ENCODE results near the gene MEGF6.

Gene MEGF6

DNA sequence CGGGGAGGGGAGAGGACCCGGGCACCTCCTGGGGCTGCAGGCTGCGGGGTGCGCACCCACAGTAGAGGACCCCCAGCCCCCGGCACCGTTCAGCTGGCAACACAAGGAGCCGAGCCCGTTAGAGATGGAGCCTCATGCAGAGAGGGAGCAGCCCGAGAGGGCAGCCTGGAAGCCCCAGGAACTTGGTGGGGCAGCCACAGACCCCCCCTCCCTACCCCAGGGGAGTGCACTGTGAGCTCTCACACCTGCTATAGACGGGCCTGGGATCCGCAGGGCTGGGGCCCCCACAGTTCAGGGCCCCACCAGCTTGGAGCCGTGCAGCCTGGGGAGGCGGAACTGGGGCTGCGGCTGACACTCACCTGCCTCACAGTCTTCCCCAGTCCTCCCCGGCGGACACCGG, 109.9 kb downstream of the MEGF6 start:
- DNase-seq: no peak

DNA sequence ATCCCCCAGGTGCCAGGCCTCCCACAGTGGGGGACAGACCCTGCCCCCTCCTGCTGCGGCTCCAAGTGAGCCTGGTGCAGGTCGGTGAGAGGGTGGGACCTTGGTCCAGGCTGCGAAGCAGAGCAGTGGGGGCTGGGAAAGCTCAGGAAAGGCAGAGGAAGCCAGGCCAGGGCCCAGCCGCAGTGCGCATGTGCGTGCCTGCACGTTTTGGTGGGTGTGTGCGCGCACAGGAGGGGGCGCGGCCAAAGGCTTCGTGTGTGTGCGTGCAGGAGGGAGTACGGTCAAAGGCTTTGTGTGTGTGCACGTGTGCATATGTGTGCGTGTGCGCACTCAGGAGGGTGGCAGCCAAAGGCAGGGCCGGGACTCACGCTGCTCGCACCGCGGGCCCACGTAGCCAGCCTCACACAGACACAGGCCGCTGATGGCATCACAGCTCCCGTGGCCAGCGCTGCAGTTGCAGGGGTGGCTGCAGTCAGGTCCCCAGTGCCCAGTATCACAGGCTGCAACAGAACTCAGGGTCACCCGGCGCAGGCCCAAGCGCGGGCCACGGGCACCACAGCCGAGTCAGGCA, 111.0 kb downstream of the MEGF6 start:
- DNase-seq: no peak

DNA sequence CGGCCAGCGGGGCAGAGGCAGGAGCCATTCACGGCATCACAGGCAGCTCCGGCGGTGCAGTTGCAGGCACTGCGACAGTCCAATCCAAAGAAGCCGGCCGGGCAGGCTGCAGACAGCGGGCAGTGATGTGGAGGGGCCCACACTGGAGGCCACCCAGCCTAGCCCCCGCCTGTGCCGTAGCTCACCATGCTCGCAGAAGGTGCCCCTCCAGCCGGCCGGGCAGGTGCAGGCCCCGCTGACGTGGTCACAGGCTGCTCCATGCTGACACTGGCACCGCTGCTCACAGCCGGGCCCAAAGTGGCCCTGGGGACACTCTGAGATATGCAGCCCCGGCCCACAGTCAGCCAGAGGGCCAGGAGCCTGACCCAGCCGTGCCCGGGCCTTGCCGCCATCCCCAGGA, 111.7 kb downstream of the MEGF6 start:
- no peak for DNase-seq

DNA sequence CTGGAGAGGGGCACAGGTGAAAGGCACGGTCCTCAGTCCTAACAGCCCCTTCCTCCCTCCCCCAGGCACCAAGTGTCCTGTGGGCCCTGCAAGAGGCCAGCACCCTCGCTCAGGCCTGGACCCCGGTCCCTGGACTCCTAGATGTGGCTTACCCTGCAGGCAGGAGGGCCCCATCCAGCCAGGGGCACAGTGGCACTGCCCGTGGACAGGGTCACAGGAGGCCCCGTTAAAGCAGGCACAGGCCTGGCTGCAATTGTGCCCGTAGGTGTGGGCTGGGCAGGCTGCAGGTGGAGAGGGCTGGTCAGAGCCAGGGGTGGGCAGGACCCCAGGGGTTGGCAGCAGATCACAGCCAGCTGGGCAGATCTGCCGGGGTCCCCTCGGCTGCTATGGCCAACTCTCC, 112.3 kb downstream of the MEGF6 start:
- no peak for DNase-seq

DNA sequence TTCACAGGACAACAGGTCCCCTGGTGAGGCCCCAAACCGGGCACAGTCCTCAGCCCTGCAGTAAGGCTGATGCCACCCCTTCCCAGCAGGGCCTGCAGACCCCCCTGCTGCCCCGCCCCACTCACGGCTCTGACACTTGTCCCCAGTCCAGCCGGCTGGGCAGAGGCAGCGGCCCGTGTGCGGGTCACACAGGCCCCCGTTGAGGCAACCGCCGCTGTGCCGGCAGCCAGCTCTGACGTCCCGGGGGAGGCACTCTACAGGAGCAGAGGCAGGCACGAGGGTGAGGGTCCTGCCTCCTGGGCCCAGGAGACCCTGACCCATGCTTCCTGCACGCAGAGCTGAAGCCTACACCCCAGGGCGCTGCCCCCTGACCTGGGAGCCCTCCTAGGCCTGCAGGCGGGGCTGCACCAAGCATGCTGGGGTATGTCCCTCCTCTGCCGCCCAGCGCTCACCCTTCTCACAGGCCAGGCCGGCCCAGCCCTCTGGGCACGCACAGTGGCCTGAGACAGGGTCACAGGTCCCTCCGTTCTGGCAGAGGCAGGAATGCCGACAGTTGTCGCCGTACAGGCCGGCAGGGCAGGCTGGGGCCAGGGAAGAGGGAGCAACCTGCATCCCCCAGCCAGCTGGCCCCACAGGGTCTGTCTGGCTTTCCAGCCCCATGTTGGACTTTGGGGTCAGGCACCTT, 112.9 kb downstream of the MEGF6 start:
- no peak for DNase-seq

DNA sequence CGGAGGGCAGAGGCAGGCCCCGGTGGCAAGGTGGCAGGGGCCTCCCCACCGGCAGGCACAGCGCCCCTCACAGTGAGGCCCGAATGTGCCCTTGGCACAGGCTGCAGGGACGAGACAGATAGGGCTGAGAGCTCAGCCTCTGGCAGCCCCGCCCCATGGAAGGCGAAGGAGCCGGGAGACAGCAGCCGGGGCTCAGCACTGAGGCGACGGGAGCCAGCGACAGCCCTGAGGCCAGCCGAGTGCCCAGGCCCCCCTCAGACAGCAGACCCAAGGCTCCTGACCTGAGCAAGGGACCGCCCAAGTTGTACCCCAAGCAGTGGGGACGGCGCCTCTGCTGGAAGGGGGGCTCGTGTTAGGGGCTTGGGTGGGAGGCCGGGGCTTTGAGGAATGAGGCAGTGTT, 113.8 kb downstream of the MEGF6 start:
- no peak for DNase-seq

DNA sequence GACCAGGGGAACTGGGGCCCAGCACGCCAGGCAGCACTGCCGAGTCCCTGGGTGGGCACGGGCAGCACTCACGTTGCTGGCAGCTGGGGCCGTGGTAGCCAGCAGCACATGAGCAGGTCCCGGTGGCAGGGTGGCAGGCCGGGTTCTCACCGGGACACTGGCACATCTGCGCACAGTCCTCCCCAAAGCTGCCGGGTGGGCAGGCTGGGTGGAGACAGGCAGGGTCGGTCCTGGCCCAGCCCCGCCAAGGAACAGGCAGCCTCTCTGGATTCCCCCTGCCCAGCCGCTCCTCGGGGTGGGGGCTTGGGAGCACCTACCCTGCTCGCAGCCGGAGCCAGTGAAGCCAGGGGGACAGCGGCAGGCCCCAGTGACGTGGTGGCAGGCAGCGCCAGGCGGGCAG, 114.4 kb downstream of the MEGF6 start:
- no peak for DNase-seq

DNA sequence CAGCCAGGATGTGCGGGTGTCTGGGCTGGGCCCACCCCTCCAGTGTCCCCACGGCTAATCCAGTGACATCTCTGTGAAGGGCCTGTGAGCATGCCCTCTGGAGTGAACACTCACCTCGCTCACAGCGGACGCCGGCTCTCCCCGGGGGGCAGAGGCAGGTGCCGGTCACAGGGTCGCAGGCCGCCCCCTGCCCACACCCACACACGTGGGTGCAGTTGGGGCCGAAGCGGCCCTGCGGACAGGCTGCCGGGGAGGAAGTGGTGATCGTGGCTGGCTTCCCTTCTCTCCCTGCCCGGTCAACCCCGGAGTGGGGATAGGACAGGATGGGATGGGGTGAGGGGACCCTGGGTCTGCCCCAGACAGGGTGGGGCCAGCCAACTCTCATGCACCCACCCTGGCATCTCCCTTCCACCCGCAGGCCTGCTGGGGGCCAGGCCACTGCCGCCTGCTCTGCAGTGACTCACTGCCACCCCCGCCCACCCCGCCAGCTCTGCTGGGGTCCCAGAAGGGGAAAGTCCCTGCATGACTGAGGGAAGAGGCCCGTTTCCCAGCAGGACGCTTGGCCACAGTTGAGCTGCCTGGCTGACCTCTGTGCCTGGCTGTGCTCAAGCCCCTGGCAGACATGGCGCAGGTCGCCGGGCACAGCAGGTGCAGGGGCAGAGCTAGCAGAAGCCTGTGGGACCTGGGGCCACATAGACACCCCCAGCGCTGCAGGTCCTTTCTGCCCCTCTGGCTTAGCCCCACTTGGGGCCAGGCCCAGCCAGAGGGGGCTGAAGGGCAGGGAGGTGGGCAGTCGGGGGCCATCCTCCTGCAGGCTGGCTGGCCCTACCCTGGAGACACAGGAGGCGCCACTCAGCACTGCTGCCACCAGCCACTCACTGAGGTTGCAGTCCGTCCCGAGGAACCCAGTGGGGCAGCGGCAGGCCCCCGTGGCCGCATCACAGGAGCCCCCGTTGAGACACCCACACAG, 115.2 kb downstream of the MEGF6 start:
- DNase-seq: no peak

DNA sequence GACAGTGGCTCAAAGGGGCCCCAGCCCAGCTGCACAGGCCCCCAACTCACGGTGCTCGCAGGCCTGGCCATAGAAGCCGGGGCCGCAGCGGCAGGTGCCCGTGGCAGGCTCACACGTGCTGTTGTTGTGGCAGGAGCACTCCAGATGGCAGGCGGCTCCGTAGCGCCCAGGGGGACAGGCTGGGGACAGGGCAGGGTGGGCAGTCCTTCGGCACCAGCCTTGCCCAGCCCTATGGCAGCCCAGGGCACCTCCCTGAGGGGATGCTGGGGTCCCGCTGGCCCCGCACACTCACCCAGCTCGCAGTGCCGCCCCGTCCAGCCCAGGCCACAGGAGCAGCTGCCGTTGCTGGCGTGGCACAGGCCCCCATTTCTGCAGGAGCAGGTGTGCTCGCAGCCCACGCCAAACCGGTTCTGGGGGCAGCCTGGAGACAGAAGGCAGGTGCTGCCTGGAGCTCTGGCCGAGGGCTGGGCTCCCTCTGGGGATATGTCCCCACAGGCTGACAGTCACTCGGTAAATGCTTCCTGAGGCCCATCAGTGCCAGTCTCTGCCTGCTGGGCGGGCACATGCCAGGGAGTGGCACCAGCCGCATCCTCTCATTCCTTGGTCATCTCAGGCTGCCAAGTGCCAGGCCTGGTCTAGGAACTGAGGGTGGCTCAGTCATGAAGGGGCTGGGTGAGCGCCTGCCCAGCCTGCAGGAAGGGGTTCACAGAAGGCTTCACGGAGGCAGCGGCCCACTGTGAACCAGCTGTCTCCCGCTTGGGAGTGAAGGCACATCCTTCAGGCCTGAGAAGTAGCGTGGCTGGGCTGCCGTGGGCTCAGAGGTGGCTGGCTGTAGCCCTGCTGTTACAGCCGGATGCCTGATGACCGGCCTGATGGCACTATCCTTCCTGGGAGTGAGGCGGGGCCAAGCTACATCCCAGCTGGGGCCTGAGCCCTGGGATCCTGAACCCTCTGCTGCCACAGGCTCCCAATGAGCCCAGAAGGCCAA, 116.7 kb downstream of the MEGF6 start:
- DNase-seq: peak; percentile 19

DNA sequence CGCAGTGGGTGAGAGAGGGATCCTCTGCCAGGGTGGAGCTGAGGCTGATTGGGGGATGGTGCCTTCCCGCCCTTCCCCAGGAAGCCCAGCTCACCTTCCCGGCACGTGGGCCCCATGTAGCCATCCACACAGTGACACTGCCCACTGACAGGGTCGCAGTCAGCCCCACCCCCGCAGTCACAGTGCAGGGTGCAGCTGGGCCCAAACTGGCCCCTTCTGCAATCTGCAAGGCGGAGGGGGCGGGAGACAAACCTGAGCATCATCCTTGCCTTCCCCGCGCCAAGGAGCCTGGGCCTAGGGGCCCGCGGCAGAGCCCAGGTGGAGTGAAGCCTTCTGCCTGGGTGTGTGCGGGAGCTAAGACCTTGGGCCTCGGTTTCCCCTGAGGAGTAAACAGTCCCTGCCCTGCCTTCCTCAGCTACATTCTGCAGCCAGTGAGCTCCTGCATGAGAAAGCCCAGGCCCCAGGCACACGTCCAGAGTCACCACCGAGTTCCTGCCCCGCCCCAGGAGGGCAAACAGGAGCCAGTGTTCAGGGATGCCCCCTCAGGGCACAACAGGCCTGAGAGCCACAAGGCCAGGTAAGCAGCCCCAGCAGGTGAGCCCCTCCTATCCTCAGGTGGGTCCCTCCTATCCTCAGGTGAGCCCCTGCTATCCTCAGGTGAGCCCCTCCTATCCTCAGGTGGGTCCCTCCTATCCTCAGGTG, 118.6 kb downstream of the MEGF6 start:
- DNase-seq: no peak

DNA sequence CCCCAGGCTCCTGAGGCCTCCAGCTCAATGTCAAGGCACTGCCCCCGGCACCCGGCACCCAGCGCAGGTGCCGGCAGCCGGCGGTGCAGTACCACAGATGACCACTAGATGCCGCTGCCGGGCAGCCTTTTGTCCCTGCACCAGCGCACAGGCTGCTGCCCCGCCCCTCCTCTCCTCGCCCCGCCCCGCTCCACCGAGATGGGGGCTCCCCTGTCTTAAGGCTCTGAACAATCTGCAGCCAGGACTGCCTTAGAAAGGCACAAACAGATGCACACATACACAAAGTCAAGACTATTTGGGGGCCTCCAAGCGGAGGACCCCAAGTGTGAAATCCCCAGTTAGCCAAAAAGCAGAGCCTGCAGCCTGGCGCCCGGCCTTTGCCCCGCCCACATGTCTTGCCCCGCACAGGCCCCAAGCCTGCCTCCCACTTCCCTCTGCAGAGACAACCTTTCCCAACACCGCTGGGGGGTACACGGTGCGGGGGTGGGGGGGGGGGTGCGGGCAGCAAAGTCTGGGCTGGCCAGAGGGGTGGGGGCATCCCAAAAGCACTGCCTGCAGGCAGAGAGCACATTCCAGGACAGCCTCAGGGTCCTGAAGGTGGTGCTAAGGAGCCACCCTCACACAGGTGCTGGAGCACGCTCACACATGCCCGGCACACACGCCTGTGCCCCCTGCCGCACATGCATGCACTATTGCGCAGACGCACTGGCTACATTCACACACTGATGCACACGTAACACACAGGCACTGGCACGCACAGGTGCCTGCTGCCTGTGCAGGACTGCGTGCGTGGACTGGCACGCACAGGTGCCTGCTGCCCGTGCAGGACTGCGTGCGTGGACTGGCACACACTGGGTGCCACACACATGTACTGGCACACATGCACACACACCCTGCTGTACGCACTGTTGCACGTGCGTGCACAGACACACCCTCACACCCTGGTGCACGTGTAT, 119.7 kb downstream of the MEGF6 start:
- peak; percentile 21 for DNase-seq

DNA sequence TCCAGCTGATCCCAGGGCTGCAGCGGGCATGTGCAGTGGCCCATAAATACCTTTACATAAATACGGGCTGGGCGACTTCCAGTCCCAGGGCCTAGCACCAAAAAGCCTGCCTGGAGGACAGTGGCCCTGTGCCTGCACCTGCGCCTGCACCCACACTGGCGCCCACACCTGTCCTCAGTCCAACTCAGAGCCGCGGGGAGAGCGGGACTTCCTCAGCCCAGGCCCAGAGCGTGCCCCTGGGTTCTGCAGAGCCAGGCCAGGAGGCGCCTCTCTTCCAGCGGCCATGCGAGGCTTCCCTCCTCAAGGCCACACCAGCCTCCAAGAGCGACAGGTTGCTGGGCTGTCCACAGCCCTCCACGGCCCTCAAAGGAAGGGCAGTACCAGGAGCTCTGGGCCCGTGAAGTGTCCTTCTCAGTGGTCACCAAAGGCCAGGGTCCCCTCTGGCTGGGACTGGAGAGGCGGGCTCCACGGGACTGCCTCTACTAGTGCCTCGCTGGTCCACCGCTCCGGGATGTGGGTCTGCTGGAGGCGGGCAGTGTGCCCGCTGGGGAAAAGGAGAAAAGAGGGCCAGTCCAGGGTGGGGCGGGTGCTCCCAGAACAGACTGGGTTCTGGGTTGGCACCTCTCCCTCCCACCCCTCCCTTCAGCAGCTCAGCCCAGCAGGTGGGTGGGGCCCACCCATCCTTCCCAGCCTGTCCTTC, 121.1 kb downstream of the MEGF6 start:
- no peak for DNase-seq

DNA sequence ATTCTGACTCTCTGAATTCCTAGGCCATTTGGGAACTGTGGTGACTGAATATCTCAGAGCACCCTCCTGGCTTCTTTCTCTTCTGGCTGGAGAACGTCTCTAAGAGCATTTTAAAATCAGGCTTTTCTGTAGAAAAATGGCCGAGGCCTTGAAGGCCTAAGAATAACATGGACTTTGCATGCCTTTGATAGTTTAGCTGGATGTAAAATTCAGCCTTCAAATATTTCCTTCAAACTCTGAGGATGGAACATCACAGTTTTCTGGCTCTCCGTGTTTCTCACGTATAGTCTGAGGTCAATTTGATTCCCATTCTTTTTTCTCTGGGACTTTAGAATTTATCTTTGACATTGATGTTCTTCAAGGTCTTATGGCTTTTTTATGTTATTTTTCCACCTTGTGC, 122.9 kb downstream of the MEGF6 start:
- no peak for DNase-seq

DNA sequence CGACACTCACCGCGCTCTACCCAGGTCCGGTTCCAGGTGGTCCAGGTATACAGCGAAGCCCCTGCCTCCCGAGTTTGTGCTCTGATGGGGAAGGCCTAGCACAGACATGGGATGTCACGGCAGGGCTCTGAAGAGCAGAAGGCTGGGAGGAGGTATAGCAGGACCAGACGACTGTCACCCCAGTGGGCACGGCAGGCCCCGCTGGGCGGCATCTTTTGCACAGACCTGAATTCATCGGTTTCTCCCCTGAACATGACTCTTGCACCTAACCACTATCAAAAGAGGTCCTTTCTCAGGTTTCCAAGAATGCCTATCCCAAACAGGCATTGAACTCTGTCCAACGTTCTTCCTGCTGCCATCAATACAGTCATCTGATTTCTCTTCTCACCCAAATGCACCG, 126.3 kb downstream of the MEGF6 start:
- no peak for DNase-seq

DNA sequence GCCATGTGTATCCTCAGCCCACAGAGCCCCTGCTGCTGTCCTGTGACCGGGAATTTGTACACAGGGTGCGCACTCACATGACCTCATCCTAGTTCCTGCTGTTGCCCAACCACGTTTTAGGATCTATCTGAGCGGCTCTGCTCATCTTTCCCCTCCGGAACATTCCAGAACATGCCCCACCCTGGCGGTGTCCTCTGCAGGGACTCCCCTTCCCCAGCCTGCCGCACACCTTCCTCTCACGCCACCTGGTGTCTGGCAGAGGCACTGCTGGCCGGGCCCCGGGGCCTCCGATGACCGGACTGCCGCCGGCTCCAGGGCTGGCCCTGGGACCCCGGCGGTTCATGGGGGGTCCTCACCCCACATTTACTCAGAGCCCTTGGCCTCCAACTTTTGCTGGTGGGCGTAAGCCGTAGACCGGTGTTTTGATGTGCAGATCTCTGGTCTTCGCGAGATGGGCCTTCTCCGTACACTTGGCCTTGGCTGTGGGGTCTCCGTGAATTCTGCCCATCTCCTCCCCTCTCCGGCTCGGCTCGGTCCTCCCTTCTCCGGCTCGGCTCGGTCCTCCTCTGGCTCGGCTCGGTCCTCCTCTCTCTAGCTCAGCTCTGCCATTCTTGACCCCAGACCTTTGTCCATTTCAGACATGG, 127.4 kb downstream of the MEGF6 start:
- peak; percentile 1 for DNase-seq

DNA sequence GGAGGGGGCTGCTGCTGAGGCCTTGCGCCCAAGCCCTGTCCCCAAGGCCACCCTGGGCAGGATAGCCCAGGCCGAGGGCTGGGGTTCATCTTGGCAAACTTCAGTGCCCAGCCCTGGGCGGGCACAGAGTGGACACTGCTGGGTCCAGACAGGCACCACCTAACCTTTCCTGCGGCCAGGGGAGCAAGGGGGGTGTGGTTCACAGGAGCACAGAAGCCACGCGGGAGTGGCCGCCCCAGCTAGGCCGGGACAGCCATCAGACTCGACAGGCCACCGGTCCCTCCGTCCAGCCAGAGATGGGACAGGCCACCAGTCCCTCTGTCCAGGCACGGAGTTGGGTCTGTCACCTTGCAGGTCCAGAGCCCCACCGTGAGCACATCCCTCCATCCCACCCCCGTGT, 127.9 kb downstream of the MEGF6 start:
- no peak for DNase-seq

DNA sequence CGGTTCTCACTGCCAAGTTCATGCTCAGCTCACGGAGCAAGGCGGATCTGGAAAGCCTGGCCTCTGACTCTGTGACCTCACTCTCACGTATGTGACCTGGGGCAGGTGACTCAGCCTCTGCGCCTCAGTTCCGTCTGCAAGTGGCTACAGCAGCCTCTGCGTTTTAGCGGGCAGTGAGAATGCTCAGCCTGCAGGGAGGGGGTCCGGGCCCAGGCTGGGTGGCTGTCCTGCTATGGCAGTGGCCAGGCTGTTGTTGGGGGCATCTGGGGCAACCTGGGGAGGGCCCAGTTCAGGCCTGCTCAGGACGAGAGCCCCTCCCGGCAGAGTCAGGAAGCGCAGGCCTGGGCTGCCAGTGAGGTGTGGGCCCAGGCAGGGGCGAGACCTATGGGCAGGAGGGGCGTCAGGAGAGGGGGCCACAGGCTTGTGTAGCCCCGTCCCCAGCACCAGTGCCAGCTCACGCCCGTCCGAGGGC, 128.9 kb downstream of the MEGF6 start:
- no peak for DNase-seq

DNA sequence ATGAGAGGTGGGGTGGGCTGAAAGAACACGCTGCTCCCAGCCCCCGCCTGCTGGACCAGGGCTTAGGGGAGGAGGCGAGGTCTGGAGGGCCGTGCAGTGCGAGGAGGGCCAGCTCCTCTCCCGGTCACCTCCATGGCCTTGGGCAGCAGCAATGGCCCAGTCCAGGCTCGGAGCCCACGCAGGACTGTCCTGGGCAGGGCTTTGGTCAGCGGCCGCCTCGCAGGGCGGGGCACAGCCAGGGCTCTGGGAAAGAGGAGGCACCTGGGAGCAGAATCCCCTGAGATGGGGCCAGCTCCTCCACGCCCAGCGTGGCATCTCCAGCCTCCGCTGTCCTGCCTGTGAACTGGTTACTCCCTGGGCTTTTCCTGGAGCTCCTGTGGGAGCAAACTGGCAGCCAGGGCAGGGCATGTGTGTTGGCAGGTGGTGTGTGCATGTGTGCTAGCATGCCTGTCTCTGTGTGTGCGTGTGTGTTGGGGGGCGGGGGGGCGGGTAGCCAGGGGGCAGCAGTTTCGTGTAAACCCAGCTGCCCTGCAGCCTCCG, 129.4 kb downstream of the MEGF6 start:
- no peak for DNase-seq

DNA sequence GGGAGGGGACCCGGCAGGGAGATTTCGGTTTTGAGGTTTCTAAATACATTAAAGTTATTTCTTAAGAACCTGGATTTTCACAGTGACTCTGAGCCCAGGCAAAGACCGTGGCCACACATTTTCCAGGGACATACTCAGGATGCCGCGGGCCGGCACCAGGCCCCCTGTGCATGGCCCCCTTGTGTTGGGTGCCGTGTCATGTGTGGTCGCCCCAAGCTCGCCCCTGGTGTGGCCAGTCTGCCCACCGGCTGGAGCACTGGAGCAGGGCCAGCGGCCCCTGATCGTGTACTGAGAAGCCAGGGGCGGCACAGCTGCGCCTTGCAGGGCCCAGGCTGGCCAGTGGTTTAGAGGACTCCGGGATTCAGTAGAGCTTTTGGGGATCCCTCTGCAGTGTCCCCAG, 130.3 kb downstream of the MEGF6 start:
- DNase-seq: no peak

All from NCI-H1092 treated with DMSO at 0.1 percent for 48 hours (cell line).